Lower lobe of right lung (tissue), 2 donors: ENCODE measurements around the gene PPP2R5C. TPM values are rescaled to one million over a fixed set of nuclear protein-coding genes. Genes with fewer than 3 reads are reported as not detected.

ENCODE experiments used
- ATAC-seq, 2 donors: fragments of 200-7000 bp; cut with Tn5 transposase; one replicate each; pipeline ENCODE4 v1.9.1; 2020 to 2022; ENCODE audit warnings: mild to moderate bottlenecking in 2 of 2, moderate library complexity in 2 of 2
- DNase-seq: peaks from one replicate; pipeline ENCODE4 v3.0.0-alpha.2; 2020
- H3K27ac ChIP-seq: fragments of 200-600 bp; one replicate; pipeline ENCODE4 v1.8.0; 2022
- H3K27me3 ChIP-seq: fragments of 200-600 bp; one replicate; pipeline ENCODE4 v1.8.0; 2022; ENCODE audit warnings: low read depth
- H3K36me3 ChIP-seq: fragments of 200-600 bp; one replicate; pipeline ENCODE4 v1.8.0; 2022; ENCODE audit warnings: mild to moderate bottlenecking
- H3K4me1 ChIP-seq: fragments of 200-600 bp; one replicate; pipeline ENCODE4 v1.8.0; 2022
- H3K4me3 ChIP-seq: fragments of 200-600 bp; one replicate; pipeline ENCODE4 v1.8.0; 2022; ENCODE audit warnings: mild to moderate bottlenecking
- H3K9me3 ChIP-seq: fragments of 200-600 bp; one replicate; pipeline ENCODE4 v1.8.0; 2022
- CTCF ChIP-seq: fragments of 200-600 bp; IDR thresholded peaks from one replicate; pipeline ENCODE4 v1.8.0; 2022; ENCODE audit warnings: antibody characterized with exemption, mild to moderate bottlenecking
- intact Hi-C: fragments of 100-400 bp; cut with DNase I; formaldehyde crosslinking; loops from one replicate; pipeline ENCODE4 v1.11.0; 2022
- total RNA-seq: library from RNA; stranded (reverse); fragmentation: NEBNext Ultra II Directional; extraction: Animal tissue kit (Norgen Biotek cat#: 25700); gene quantifications from one replicate; pipeline ENCODE4 v1.2.1, GENCODE V29; 2021
- donor health status: DM: no; HTN: yes; CAD: no; lungs with severe emphysema.

The PPP2R5C gene
- total RNA-seq, 1 donor from 2014 or later, result 160 TPM

DNA sequence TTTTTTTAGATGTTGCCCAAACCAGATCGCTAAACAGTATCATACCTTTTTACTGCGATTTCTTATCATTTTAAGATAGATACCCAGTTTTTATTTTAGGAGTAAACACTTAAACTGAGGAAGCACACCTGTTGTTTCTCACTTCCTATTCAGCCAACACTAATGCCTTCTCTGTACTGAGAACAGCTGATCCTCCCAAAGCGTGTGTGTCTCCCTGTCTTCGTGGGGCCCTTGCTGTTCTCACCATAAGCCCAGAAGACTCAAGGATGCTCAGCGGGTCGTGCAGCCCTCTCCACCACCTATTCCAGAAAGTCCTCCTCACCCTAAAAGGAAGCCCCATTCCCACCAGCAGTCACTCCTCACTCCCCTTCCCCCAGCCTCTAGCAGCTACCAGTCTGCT is 14.8 kb downstream of the PPP2R5C start:
- intact Hi-C loops, result no loop called here
- no peak overlapping the region for H3K27ac ChIP-seq

DNA sequence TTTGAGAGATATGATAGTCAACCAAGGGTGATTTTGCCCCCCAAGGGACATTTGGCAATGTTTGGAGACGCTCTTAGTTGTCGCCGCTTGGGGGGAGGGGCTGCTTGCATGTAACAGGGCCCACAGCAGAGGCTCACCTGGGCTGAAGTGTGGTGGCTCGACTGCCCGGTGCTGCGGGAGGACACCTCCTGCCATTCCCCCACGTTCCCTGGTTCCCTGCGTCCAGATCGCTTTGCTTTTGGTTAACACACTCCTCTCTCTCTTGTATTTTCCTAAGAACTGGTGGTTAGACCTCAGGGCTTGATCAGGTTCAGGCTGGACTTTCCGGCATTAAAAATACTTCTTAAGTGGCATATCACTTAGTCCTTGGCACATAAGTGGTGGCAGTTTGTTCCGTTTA is 18.9 kb downstream of the PPP2R5C start:
- intact Hi-C loops, result no loop called here
- Histone ChIP-seq H3K27ac (peak overlapping the region; percentile 31), H3K4me3 (peak overlapping the region; percentile 61), H3K9me3 (no peaks in the 10 kb centered on the region), H3K4me1 (peaks cover 23% of the 10 kb centered on the region), H3K36me3 (no peaks in the 10 kb centered on the region), H3K27me3 (peaks cover 6% of the 10 kb centered on the region)
- TF ChIP-seq CTCF, result no peak
- ATAC-seq (peak; percentile 3 to 45), DNase-seq (no peak)

More for the DNA sequence above, 14.8 kb downstream of the PPP2R5C start:
- H3K4me1 ChIP-seq, result peaks cover 22% of the 10 kb centered on the region
- DNase-seq, result no peak
- no peak for ATAC-seq
- no peak overlapping the region for H3K4me3 ChIP-seq
- no peaks in the 10 kb centered on the region for H3K36me3 ChIP-seq
- H3K9me3 ChIP-seq, result no peaks in the 10 kb centered on the region
- peaks cover 6% of the 10 kb centered on the region for H3K27me3 ChIP-seq
- no peak for TF ChIP-seq CTCF

DNA sequence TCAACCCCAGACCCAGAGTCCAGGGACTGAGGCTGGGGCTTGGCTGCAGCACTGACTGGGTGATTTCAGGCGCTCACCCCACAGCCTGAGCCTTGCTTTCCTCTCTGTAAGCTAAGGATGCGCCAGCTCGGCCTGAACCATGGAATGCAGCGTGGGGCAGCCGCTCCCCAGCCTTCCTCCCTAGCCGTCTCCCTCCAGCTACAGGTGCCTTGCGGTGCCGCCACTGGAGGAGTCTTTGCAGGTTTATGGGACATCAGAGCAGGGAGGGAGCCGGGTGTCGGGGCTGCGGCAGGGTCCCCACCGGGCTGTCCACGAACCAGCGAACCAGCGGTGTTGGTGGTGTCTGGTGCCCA is 19.4 kb downstream of the PPP2R5C start:
- intact Hi-C loops, result no loop called here
- Histone ChIP-seq H3K27ac (peak overlapping the region; percentile 31), H3K4me1 (peaks cover 19% of the 10 kb centered on the region), H3K9me3 (no peaks in the 10 kb centered on the region), H3K36me3 (no peaks in the 10 kb centered on the region), H3K27me3 (peaks cover 6% of the 10 kb centered on the region), H3K4me3 (peak overlapping the region; percentile 61)
- TF ChIP-seq CTCF, result no peak
- DNase-seq (no peak), ATAC-seq (peak; percentile 69 to 75)

GRCh38 chr14:101781240-101782061 is 19.9 kb downstream of the PPP2R5C start:
- H3K4me3 ChIP-seq, result peak overlapping the region; percentile 61
- H3K4me1 ChIP-seq, result peaks cover 19% of the 10 kb centered on the region
- TF ChIP-seq CTCF, result no peak
- intact Hi-C loops, result no loop called here
- ATAC-seq (peak; percentile 64 to 72), DNase-seq (no peak)
- H3K36me3 ChIP-seq, result no peaks in the 10 kb centered on the region
- peak overlapping the region; percentile 31 for H3K27ac ChIP-seq
- no peaks in the 10 kb centered on the region for H3K9me3 ChIP-seq
- H3K27me3 ChIP-seq, result peaks cover 6% of the 10 kb centered on the region

- intact Hi-C loops, result no loop called here
- no peak for ATAC-seq
- no peaks in the 10 kb centered on the region for H3K9me3 ChIP-seq
Observed at GRCh38 chr14:101783260-101784016, 21.9 kb downstream of the PPP2R5C start.

More at GRCh38 chr14:101783260-101784016, 21.9 kb downstream of the PPP2R5C start:
- Histone ChIP-seq H3K4me3 (no peak overlapping the region), H3K27ac (no peak overlapping the region), H3K36me3 (no peaks in the 10 kb centered on the region), H3K27me3 (peaks cover 6% of the 10 kb centered on the region), H3K4me1 (peaks cover 19% of the 10 kb centered on the region)
- no peak for DNase-seq
- no peak for TF ChIP-seq CTCF
